HK-2 (cell line): ENCODE results near the gene EFNA5.

ENCODE experiments used
- DNase-seq: peaks from one replicate; pipeline ENCODE4 v3.0.0-alpha.2; 2018; ENCODE audit not compliant: unreplicated experiment

The EFNA5 gene

GRCh38 chr5:107571621-107572536 is 98.9 kb downstream of the EFNA5 start:
- DNase-seq: peak; percentile 95

- DNase-seq: no peak
Measured at GRCh38 chr5:107570805-107571531, 99.8 kb downstream of the EFNA5 start.

GRCh38 chr5:107570181-107570580 is 100.6 kb downstream of the EFNA5 start:
- no peak for DNase-seq

- DNase-seq: no peak
Measured at GRCh38 chr5:107567901-107568671, 102.7 kb downstream of the EFNA5 start.

- no peak for DNase-seq
Measured at GRCh38 chr5:107566986-107567385, 103.8 kb downstream of the EFNA5 start.

- DNase-seq: no peak
Measured at GRCh38 chr5:107565791-107566767, 104.7 kb downstream of the EFNA5 start.

GRCh38 chr5:107564931-107565372 is 105.8 kb downstream of the EFNA5 start:
- DNase-seq: no peak

GRCh38 chr5:107563959-107564544 is 106.7 kb downstream of the EFNA5 start:
- no peak for DNase-seq

GRCh38 chr5:107560377-107560776 is 110.4 kb downstream of the EFNA5 start:
- no peak for DNase-seq

GRCh38 chr5:107558823-107559375 is 111.8 kb downstream of the EFNA5 start:
- no peak for DNase-seq

- DNase-seq: peak; percentile 40
Measured at GRCh38 chr5:107557051-107557658, 113.6 kb downstream of the EFNA5 start.

GRCh38 chr5:107556575-107556974 is 114.2 kb downstream of the EFNA5 start:
- no peak for DNase-seq

GRCh38 chr5:107555425-107556090 is 115.2 kb downstream of the EFNA5 start:
- no peak for DNase-seq

GRCh38 chr5:107554776-107555424 is 115.8 kb downstream of the EFNA5 start:
- DNase-seq: no peak

- no peak for DNase-seq
Measured at GRCh38 chr5:107553117-107553555, 117.6 kb downstream of the EFNA5 start.

- DNase-seq: no peak
Measured at GRCh38 chr5:107551088-107551487, 119.6 kb downstream of the EFNA5 start.

- DNase-seq: no peak
Measured at GRCh38 chr5:107549567-107549966, 121.2 kb downstream of the EFNA5 start.

GRCh38 chr5:107548477-107548876 is 122.3 kb downstream of the EFNA5 start:
- no peak for DNase-seq

- no peak for DNase-seq
Measured at GRCh38 chr5:107546719-107547118, 124.0 kb downstream of the EFNA5 start.
